Muscle of leg (tissue), 11 donors: ENCODE measurements around the gene PTCD2. TPM values are rescaled to one million over a fixed set of nuclear protein-coding genes. Genes with fewer than 3 reads are reported as not detected.
"Not testable (repeated sequence)": the region's sequence is repeated elsewhere in the genome, so short reads cannot be mapped to it uniquely, and the experiment has no call there.

ENCODE experiments used
- DNase-seq: peaks from one replicate; pipeline ENCODE4 v3.0.0; 2013
- H3K27ac ChIP-seq: one replicate; pipeline ENCODE4 v1.5.1; 2013; ENCODE audit warnings: mild to moderate bottlenecking, low read length, control low read depth
- H3K27me3 ChIP-seq: one replicate; pipeline ENCODE4 v1.6.1; 2013; ENCODE audit warnings: low read length; ENCODE audit not compliant: control insufficient read depth, insufficient read depth
- H3K36me3 ChIP-seq: one replicate; pipeline ENCODE4 v1.6.1; 2013; ENCODE audit warnings: low read length; ENCODE audit not compliant: control insufficient read depth, insufficient read depth
- H3K4me1 ChIP-seq: one replicate; pipeline ENCODE4 v1.6.1; 2013; ENCODE audit warnings: low read length; ENCODE audit not compliant: control insufficient read depth, insufficient read depth
- H3K4me3 ChIP-seq: one replicate; pipeline ENCODE4 v1.5.1; 2013; ENCODE audit warnings: low read length, control low read depth
- H3K9me3 ChIP-seq: replicated peaks from 2 replicates; pipeline ENCODE4 v1.6.1; 2013; ENCODE audit warnings: low read depth, low read length; ENCODE audit not compliant: control insufficient read depth
- WGBS: methylation state at CpG from one replicate; pipeline ENCODE4 v1.1.5; 2013; ENCODE audit warnings: missing lambda C conversion rate; ENCODE audit not compliant: insufficient coverage; 5-methylcytosine and 5-hydroxymethylcytosine counted together
- polyA plus RNA-seq, 8 donors: library from polyadenylated mRNA; unstranded; fragments of 120-200 nt; gene quantifications; one replicate each; pipeline versions ENCODE4 v1.2.1 to v1.2.3, GENCODE V29; 2013; ENCODE audit warnings: inconsistent platforms in 1 of 8, low replicate concordance in 1 of 8; ENCODE audit not compliant: insufficient read length in 8 of 8, insufficient read depth in 1 of 8
- total RNA-seq: library from RNA; stranded (reverse); fragments of 120-200 nt; gene quantifications from one replicate; pipeline ENCODE4 v1.2.4, GENCODE V29; 2013

The PTCD2 gene
- total and polyA plus RNA-seq, 9 donors, result 6.2 to 8.8 (median 7.8) TPM

DNA sequence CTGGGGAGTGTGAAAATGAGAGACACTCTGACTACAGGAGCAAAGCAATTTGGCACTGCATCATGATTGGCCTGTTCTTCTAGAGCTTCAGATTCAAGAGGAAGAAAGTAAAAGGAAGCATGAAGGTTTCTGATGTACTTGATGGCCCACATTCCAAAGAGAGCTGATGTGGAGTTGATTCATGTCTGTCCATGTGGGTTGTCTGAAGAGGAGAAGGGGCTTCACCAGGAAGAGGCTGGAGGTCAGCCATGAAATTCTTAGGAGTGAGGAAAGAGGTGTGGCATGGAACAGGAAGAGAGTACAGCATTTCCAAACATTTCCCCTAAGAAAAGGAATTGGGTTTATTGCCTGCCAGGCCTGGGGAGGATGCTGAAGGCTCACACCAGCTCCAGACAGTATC, 70.7 kb downstream of the PTCD2 start:
- no peaks in the 10 kb centered on the region for H3K36me3 ChIP-seq
- H3K27ac ChIP-seq, result no peak overlapping the region
- no peaks in the 10 kb centered on the region for H3K27me3 ChIP-seq
- no peak overlapping the region for H3K4me3 ChIP-seq
- DNase-seq, result no peak
- peaks cover 28% of the 10 kb centered on the region for H3K4me1 ChIP-seq
- no peaks in the 10 kb centered on the region for H3K9me3 ChIP-seq

DNA sequence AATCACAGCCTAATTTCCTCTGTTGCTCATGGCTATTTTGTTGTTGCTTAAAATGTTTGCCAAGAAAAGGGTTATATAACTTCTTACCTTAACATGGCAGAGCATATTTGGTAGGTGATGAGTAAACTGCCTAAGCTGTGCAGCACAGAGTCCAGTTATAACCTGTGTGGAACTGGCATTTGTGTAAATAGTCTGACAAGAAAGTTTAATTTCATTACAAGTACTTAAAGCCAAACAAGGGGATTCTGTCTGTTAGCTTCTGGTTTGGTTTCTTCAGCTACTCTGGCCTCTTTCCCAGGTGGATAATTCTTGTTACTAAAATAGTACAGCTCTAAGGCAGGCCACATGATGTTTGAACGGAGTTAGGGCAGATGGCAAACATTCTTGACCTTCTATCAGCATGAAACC, 72.2 kb downstream of the PTCD2 start:
- no peak overlapping the region for H3K4me3 ChIP-seq

DNA sequence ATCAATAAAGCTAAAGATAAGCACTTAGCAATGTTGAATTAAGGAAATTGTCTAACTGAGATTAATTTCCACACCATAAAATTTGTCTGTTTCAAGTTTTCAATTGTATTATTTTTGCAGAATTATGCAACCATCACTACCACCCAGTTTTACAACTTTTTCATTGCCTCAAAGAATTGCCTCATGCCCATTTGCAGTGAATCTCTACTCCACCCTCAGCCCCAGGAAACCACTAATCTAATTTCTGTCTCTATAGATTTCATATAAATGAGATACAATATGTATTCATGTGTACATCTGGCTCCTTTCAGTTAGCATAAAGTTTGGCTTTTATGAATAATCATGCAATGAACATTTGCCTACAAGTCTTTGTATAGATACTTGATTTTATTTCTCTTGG, 72.9 kb downstream of the PTCD2 start:
- Histone ChIP-seq H3K27ac (no peak overlapping the region), H3K9me3 (no peaks in the 10 kb centered on the region), H3K4me1 (peaks cover 25% of the 10 kb centered on the region), H3K4me3 (no peak overlapping the region), H3K27me3 (no peaks in the 10 kb centered on the region), H3K36me3 (no peaks in the 10 kb centered on the region)
- no peak for DNase-seq

More for the DNA sequence above, 72.2 kb downstream of the PTCD2 start:
- 17% methylated on average over 1 of the region's 1 CpG for WGBS
- Histone ChIP-seq H3K4me1 (peaks cover 26% of the 10 kb centered on the region), H3K9me3 (no peaks in the 10 kb centered on the region), H3K36me3 (no peaks in the 10 kb centered on the region), H3K27me3 (no peaks in the 10 kb centered on the region), H3K27ac (peak overlapping the region; percentile 48)
- peak; percentile 85 for DNase-seq

DNA sequence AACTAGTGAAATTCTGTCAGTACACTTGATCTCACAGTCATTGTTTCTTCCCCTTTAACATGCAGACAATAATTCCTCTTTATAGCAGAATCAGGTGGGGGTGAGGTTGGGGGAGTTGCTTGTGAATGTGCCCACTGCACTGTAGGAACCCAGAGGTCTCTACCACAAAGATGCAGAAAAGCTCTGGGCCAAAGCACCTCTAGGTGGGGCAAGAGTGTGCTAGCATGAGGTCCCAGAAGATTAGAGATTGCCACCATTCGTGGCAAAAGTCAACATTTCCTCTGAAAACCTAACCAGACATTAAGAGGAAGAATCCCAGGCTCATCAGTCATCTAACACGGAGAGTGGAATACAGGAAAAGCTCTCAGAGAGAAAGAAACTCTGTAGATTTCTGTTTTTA, 74.5 kb downstream of the PTCD2 start:
- Histone ChIP-seq H3K4me3 (no peak overlapping the region), H3K9me3 (no peaks in the 10 kb centered on the region), H3K36me3 (no peaks in the 10 kb centered on the region), H3K27ac (no peak overlapping the region), H3K4me1 (peaks cover 16% of the 10 kb centered on the region), H3K27me3 (no peaks in the 10 kb centered on the region)
- WGBS, result no CpG with 5 or more reads among the region's 2 CpGs
- no peak for DNase-seq

DNA sequence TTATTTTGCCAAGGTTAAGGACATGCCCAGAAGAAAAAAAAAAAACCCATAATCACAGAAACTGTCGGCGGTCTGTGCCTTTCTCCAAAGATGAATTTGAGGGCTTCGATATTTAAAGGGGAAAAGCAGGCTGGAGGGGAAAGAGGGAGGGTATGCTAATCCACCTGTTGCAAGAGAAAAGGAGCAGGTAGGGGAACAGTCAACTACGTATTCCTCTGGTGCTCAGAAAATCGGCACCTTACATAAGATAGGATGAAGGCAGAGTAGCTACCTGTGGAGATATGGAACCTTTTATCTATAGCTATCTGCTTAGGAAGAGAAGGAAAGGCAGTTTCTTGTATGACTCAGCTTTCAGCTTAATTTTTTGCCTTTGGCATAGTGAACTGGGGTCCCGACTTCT, 77.7 kb downstream of the PTCD2 start:
- peaks cover 12% of the 10 kb centered on the region for H3K9me3 ChIP-seq
- H3K4me1 ChIP-seq, result peaks cover 7% of the 10 kb centered on the region
- WGBS, result no CpG with 5 or more reads among the region's 6 CpGs
- H3K36me3 ChIP-seq, result no peaks in the 10 kb centered on the region
- H3K27ac ChIP-seq, result no peak overlapping the region
- no peak overlapping the region for H3K4me3 ChIP-seq
- no peaks in the 10 kb centered on the region for H3K27me3 ChIP-seq
- no peak for DNase-seq

DNA sequence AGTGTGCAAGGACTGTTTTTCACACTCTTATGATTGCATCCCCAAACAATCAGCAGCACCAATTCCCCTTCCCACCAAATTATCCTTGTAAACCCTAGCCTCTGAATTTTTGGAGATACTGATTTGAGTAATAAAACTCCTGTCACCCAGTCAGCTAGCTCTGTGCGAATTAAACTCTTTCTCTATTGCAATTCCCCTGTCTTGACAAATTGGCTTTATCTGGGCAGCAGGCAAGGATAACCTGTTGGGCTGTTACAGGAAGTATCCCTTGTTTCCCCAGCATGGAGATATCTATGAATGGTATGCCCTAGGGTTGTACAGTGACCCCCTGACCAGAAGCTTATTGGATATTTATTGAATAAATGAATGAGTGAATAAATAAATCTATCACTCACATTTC, 80.8 kb downstream of the PTCD2 start:
- Histone ChIP-seq H3K4me3 (no peak overlapping the region), H3K4me1 (peaks cover 12% of the 10 kb centered on the region), H3K36me3 (no peaks in the 10 kb centered on the region), H3K9me3 (peaks cover 15% of the 10 kb centered on the region), H3K27me3 (no peaks in the 10 kb centered on the region), H3K27ac (no peak overlapping the region)
- no peak for DNase-seq
- WGBS, result no CpG with 5 or more reads among the region's 1 CpG

DNA sequence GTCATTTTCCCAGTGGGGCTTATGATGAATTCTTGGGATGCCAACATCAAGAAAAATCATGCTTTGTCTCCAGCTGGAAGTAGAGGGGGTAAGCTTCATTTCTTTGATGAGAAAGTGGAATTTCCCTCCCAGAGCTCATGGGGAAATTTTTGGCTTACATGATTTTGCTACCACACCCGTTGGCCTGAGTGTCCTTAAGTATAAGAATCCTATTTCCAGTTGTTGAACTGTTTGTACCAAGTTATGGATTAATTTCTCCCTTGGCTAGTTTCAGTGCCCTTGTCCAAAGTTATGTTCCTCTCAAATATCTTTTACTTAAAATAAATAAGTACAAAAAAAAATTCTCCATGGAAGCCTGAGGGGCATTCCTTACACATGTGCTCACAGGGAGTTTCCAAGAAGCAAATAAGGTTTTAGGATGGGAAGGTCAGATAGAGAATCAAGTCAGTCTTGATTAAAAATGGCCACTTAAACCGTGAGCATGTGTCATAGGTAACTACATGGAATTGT, 82.3 kb downstream of the PTCD2 start:
- no CpG with 5 or more reads among the region's 2 CpGs for WGBS
- H3K27ac ChIP-seq, result peak overlapping the region; percentile 65
- DNase-seq, result peak; percentile 63

DNA sequence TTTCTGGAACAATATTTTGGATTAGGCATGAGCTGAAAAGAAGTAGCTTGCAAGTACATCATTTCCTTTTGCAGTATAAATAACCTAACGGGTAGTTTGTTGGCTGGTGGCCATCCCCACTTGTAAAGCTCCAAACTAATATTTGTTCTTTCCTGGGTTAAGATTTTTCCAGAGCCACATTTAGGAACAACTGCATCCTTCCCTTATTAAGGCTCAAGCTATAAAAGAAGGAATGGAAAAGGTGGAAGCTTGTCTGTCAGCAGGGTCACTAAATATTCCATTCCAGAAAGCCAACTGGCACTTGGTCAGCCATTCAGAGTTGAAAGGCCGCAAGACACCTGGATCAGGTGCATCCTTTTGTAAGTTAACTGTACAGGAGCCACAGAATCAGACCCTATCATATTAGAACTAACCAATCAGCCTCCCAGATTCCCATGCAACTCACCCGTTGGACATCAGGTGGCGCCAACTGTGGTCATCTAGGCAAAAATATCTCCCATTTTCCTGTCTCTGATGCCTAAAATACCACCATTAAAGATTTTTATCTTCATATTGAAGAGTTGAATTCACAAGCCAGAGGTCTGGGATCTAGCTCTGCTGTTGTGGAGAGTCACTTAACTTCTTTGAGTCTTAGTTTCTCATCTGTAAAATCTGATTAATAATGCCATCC, 82.9 kb downstream of the PTCD2 start:
- peaks cover 15% of the 10 kb centered on the region for H3K9me3 ChIP-seq
- DNase-seq, result peak; percentile 64
- peak overlapping the region; percentile 65 for H3K27ac ChIP-seq
- WGBS, result 79% methylated on average over 2 of the region's 4 CpGs
- peaks cover 12% of the 10 kb centered on the region for H3K4me1 ChIP-seq
- no peak overlapping the region for H3K4me3 ChIP-seq
- no peaks in the 10 kb centered on the region for H3K27me3 ChIP-seq
- H3K36me3 ChIP-seq, result no peaks in the 10 kb centered on the region

More for the DNA sequence above, 82.3 kb downstream of the PTCD2 start:
- Histone ChIP-seq H3K27me3 (no peaks in the 10 kb centered on the region), H3K4me1 (peaks cover 12% of the 10 kb centered on the region), H3K4me3 (no peak overlapping the region), H3K36me3 (no peaks in the 10 kb centered on the region), H3K9me3 (peaks cover 15% of the 10 kb centered on the region)

DNA sequence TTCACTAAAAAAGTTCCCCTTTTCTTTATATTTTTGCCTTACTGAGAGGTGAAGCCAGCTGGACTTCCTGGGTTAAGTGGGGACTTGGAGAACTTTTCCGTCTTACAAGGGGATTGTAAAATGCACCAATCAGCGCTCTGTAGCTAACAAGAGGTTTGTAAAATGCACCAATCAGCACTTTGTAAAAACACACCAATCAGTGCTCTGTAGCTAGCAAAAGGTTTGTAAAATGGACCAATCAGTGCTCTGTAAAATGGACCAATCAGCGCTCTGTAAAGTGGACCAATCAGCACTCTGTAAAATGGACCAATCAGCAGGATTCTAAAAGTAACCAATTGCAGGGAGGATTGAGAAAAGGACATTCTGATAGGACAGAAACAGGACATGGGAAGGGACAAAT, 84.6 kb downstream of the PTCD2 start:
- H3K4me3 ChIP-seq, H3K27ac ChIP-seq, H3K36me3 ChIP-seq, DNase-seq, H3K27me3 ChIP-seq: not testable (repeated sequence)
- Histone ChIP-seq H3K4me1 (peaks cover 12% of the 10 kb centered on the region), H3K9me3 (peaks cover 15% of the 10 kb centered on the region)
- 100% methylated on average over 1 of the region's 3 CpGs for WGBS

DNA sequence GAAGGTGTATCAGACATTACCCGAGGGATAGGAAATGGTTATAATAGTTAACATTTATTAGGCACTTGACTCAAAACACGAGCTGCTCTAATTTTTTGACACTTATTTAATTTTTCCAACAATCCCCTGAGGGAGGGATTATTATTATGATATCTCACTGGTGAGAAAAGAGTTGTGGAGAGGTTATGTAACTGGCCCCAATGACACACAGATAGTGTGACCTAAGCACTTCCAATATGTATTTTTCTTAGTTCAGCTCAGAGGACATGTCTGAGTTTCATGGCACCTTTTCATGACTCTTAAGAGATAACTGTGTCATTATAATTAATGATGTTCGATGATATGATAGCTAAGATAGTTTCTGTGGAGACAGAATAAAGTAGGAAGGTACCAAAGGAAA, 86.9 kb downstream of the PTCD2 start:
- no CpG with 5 or more reads among the region's 3 CpGs for WGBS
- Histone ChIP-seq H3K9me3 (peaks cover 3% of the 10 kb centered on the region), H3K27me3 (no peaks in the 10 kb centered on the region), H3K36me3 (no peaks in the 10 kb centered on the region), H3K4me3 (no peak overlapping the region), H3K27ac (no peak overlapping the region), H3K4me1 (peaks cover 10% of the 10 kb centered on the region)
- no peak for DNase-seq

DNA sequence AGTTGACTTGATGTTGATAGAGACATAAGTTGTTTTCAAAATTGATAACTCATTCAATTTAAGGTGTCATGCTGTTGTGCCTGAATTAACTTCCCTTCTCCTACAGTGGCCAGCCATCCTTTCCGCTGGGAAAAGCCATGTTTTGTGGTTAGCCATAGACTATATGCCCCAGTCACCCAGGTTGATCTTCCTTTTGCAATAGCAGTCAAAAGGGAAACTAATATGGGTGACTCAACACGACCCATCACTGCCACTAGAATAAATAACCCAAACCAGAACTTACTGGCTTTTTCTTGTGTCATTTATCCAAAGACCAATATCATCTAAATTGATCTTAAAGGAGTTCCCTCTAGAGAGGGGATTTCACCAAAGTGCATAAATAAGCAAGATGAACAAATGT, 87.4 kb downstream of the PTCD2 start:
- DNase-seq, result no peak
- H3K27ac ChIP-seq, result no peak overlapping the region
- no peaks in the 10 kb centered on the region for H3K27me3 ChIP-seq
- H3K36me3 ChIP-seq, result no peaks in the 10 kb centered on the region
- peaks cover 3% of the 10 kb centered on the region for H3K9me3 ChIP-seq
- H3K4me1 ChIP-seq, result peaks cover 6% of the 10 kb centered on the region
- H3K4me3 ChIP-seq, result no peak overlapping the region
- no CpG with 5 or more reads among the region's 2 CpGs for WGBS
